T-helper 22 cell (primary cell): ENCODE results near the gene CENPU.

Experiments used
- DNase-seq: peaks from one replicate; pipeline ENCODE4 v3.0.0-alpha.2; 2020; ENCODE audit warnings: low read depth

Gene CENPU

GRCh38 chr4:184712322-184712721 is 21.6 kb downstream of the CENPU start:
- DNase-seq: no peak

- DNase-seq: no peak
Observed at GRCh38 chr4:184706453-184706852, 27.4 kb downstream of the CENPU start.

- no peak for DNase-seq
Observed at GRCh38 chr4:184705692-184706091, 28.2 kb downstream of the CENPU start.

GRCh38 chr4:184702114-184702513 is 31.8 kb downstream of the CENPU start:
- DNase-seq: no peak

- DNase-seq: no peak
Observed at GRCh38 chr4:184699941-184700340, 34.0 kb downstream of the CENPU start.

- DNase-seq: no peak
Observed at GRCh38 chr4:184697956-184698355, 35.9 kb downstream of the CENPU start.

GRCh38 chr4:184695178-184695896 is 38.6 kb downstream of the CENPU start:
- DNase-seq: no peak

- no peak for DNase-seq
Observed at GRCh38 chr4:184694412-184694956, 39.4 kb downstream of the CENPU start.

GRCh38 chr4:184693056-184693455 is 40.8 kb downstream of the CENPU start:
- DNase-seq: no peak

GRCh38 chr4:184689681-184690080 is 44.2 kb downstream of the CENPU start:
- DNase-seq: no peak

GRCh38 chr4:184688447-184688846 is 45.4 kb downstream of the CENPU start:
- no peak for DNase-seq

GRCh38 chr4:184688005-184688404 is 45.9 kb downstream of the CENPU start:
- DNase-seq: no peak

GRCh38 chr4:184684491-184685189 is 49.3 kb downstream of the CENPU start:
- no peak for DNase-seq

GRCh38 chr4:184681916-184682315 is 52.0 kb downstream of the CENPU start:
- no peak for DNase-seq

GRCh38 chr4:184680698-184681097 is 53.2 kb downstream of the CENPU start:
- DNase-seq: no peak

- DNase-seq: no peak
Observed at GRCh38 chr4:184675821-184676492, 57.9 kb downstream of the CENPU start.

GRCh38 chr4:184675018-184675417 is 58.9 kb downstream of the CENPU start:
- DNase-seq: no peak

GRCh38 chr4:184674011-184674410 is 59.9 kb downstream of the CENPU start:
- DNase-seq: no peak

- DNase-seq: no peak
Observed at GRCh38 chr4:184672741-184673140, 61.2 kb downstream of the CENPU start.

- no peak for DNase-seq
Observed at GRCh38 chr4:184671101-184671500, 62.8 kb downstream of the CENPU start.

GRCh38 chr4:184669251-184669650 is 64.6 kb downstream of the CENPU start:
- DNase-seq: no peak

GRCh38 chr4:184668511-184669114 is 65.3 kb downstream of the CENPU start:
- no peak for DNase-seq
